Gastrocnemius medialis (tissue), 4 donors: ENCODE data around the gene AZIN2. TPM values are rescaled to one million over a fixed set of nuclear protein-coding genes. Genes with fewer than 3 reads are reported as not detected.

Source experiments
- ATAC-seq, 2 donors: fragments of 150-250 bp; one replicate each; pipeline ENCODE4 v1.9.1; 2016
- DNase-seq, 2 donors: peaks; one replicate each; pipeline ENCODE4 v3.0.0-alpha.2; 2019
- H3K27ac ChIP-seq, 4 donors: fragments of 200-600 bp; sonication (generic); 1 replicate in 1 of 4; 2 replicates in 3 of 4; pipeline ENCODE4 v1.5.1; 2016 to 2018; ENCODE audit warnings: mild to moderate bottlenecking in 2 of 4, moderate library complexity in 1 of 4
- H3K27me3 ChIP-seq, 3 donors: fragments of 200-600 bp; sonication (generic) in 2 of 3; 1 replicate in 1 of 3; 2 replicates in 2 of 3; pipeline versions ENCODE4 v1.5.1 to v1.6.0; 2016 to 2019; ENCODE audit warnings: mild to moderate bottlenecking in 1 of 3, moderate library complexity in 1 of 3
- H3K36me3 ChIP-seq, 2 donors: fragments of 200-600 bp; sonication (generic) in 1 of 2; one replicate each; pipeline ENCODE4 v1.5.1; 2017 to 2018
- H3K4me1 ChIP-seq, 2 donors: fragments of 200-600 bp; sonication (generic) in 1 of 2; one replicate each; pipeline ENCODE4 v1.5.1; 2016 to 2017; ENCODE audit warnings: mild to moderate bottlenecking in 2 of 2
- H3K4me3 ChIP-seq, 4 donors: fragments of 200-600 bp; sonication (generic) in 3 of 4; 1 replicate in 1 of 4; 2 replicates in 3 of 4; pipeline ENCODE4 v1.5.1; 2016 to 2019; ENCODE audit warnings: mild to moderate bottlenecking in 2 of 4
- H3K9me3 ChIP-seq, 3 donors: fragments of 200-600 bp; sonication (generic) in 2 of 3; 1 replicate in 1 of 3; 2 replicates in 2 of 3; pipeline ENCODE4 v1.5.1; 2016 to 2019
- CTCF ChIP-seq, 5 experiments: fragments of 450-650 bp in 3 of 5; fragments of 200-600 bp in 2 of 5; sonication (generic) in 2 of 5; IDR thresholded peaks in 4 of 5; conservative IDR thresholded peaks in 1 of 5; 1 replicate in 4 of 5; 2 replicates in 1 of 5; pipeline ENCODE4 v1.5.1; 2016 to 2019; ENCODE audit warnings: antibody characterized with exemption in 5 of 5, mild to moderate bottlenecking in 3 of 5, moderate library complexity in 3 of 5
- POLR2A ChIP-seq, 2 donors: fragments of 450-650 bp; IDR thresholded peaks; one replicate each; pipeline ENCODE4 v1.6.1; 2017; ENCODE audit warnings: antibody characterized with exemption in 2 of 2, mild to moderate bottlenecking in 2 of 2, moderate library complexity in 2 of 2
- in situ Hi-C, 4 donors: fragments of 200-750 bp; cut with MboI; loops; one replicate each; pipeline versions ENCODE4 v1.15.0 to v1.8.0; 2017; ENCODE audit warnings: low sequenced_read_pairs in 4 of 4
- intact Hi-C: fragments of 100-400 bp; cut with DNase I; formaldehyde crosslinking; loops from one replicate; pipeline ENCODE4 v1.15.1; 2023; ENCODE audit warnings: low total_unique reads
- total RNA-seq, 4 donors: library from RNA; depleted of rRNA; stranded (reverse); fragments of >200 nt; gene quantifications; one replicate each; pipeline versions ENCODE4 v1.1.0 to v1.2.3, GENCODE V29; 2016

Gene AZIN2
- total RNA-seq, 4 donors from 2014 or later = 0.52 to 3.1 (median 1.2) TPM

- H3K36me3 ChIP-seq = no peaks in the 10 kb centered on the region
- no peak for ATAC-seq
- in situ Hi-C loops = no loop called here
- TF ChIP-seq POLR2A (IDR thresholded peaks at IDR 0.05) = no peak
- TF ChIP-seq CTCF (IDR thresholded peaks at IDR 0.05 in 4 of 5, conservative IDR thresholded peaks at IDR 0.05 in 1 of 5) = no peak
- peaks cover 0 to 6% of the 10 kb centered on the region in 2 donors for H3K4me1 ChIP-seq
- no peaks in the 10 kb centered on the region for H3K9me3 ChIP-seq
- H3K4me3 ChIP-seq = no peak overlapping the region
- no peak for DNase-seq
- no peaks in the 10 kb centered on the region for H3K27me3 ChIP-seq
- intact Hi-C loops = no loop called here
- H3K27ac ChIP-seq = no peak overlapping the region
Measured at GRCh38 chr1:33165809-33166208, 84.9 kb downstream of the AZIN2 start.

DNA sequence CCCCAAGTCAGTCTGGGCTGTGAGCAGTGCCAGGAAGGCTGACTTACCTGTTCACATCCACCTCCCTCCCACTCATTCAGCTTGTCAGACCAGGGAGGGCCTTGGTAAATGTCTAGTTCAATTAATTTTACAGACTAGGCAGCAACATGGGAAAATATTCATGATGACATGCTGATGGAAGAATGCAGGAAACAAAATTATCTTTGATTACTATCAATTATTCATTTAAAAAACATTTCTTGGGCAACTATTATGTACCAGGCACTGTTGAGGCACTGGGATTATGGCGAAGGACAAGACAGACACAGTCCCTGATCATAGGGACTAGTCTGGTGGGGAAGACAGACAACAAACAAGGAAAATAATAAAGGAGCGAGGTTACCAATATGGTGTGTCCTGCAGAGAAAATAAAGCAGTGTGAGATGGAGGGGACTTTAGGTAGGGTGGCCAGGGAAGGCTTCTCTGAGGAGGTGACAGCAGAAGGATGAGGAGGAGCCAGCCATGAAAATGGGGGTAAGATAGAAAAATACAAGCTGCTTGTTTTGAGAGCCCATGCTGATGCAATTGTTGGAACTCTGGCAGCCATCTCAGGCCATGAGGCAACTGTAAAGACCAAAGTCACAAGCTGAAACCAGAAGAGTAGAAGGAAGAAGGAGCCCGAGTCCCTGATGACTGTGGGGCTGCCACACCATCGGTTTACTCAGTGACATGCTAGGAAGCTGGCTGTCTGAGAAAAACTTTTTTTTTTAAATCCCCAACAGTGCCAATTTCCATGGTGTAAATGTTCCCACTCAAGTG, 86.9 kb downstream of the AZIN2 start:
- DNase-seq (no peak), ATAC-seq (no peak)
- H3K4me1 ChIP-seq = peaks cover 4 to 13% of the 10 kb centered on the region in 2 donors
- H3K36me3 ChIP-seq = no peaks in the 10 kb centered on the region
- H3K27me3 ChIP-seq = no peaks in the 10 kb centered on the region
- no peaks in the 10 kb centered on the region for H3K9me3 ChIP-seq
- intact Hi-C loops = no loop called here
- H3K4me3 ChIP-seq = no peak overlapping the region
- no peak overlapping the region for H3K27ac ChIP-seq
- TF ChIP-seq CTCF (IDR thresholded peaks at IDR 0.05 in 4 of 5, conservative IDR thresholded peaks at IDR 0.05 in 1 of 5) (no peak), POLR2A (IDR thresholded peaks at IDR 0.05) (no peak)
- in situ Hi-C loops = no loop called here

DNA sequence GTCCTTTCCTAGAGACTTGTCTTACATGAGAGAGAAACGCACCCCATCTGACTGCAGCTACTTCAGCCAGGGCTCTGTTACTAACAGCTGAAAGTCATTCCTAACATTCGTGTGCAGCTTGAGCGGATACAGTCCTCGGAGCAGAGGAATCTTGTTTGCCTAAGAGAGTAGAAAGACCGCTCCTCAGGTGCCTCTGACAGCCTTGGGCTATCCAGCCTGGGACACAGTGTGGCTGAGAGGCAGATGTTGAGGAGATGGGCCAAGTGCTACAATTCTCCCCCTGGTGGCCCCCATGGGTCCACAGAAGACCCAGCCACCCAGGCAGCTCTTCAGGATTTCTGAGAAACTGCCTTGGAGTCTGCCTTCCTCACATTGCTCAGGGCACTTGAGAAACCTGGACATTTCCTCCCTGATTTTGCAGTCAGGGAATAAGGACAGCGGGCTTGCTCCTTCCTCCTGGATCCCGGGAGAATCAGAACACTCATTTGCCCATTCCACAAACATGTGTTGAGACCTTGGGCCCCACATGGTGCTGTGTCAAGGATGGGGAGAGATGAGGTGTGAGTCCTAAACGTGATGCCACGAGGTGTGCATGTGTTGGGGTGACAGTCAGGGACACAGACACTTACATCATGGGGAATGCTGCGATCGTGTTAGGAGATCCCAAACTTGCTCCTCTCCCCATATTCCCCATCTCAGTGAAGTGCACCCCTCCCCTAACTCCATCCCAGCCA, 87.8 kb downstream of the AZIN2 start:
- in situ Hi-C loops = no loop called here
- ATAC-seq (no peak), DNase-seq (no peak)
- H3K4me1 ChIP-seq = peaks cover 4 to 13% of the 10 kb centered on the region in 2 donors
- H3K27me3 ChIP-seq = no peaks in the 10 kb centered on the region
- intact Hi-C loops = no loop called here
- H3K9me3 ChIP-seq = no peaks in the 10 kb centered on the region
- H3K36me3 ChIP-seq = no peaks in the 10 kb centered on the region
- TF ChIP-seq POLR2A (IDR thresholded peaks at IDR 0.05) = no peak
- TF ChIP-seq CTCF (IDR thresholded peaks at IDR 0.05 in 4 of 5, conservative IDR thresholded peaks at IDR 0.05 in 1 of 5) = no peak
- no peak overlapping the region for H3K27ac ChIP-seq
- H3K4me3 ChIP-seq = no peak overlapping the region

DNA sequence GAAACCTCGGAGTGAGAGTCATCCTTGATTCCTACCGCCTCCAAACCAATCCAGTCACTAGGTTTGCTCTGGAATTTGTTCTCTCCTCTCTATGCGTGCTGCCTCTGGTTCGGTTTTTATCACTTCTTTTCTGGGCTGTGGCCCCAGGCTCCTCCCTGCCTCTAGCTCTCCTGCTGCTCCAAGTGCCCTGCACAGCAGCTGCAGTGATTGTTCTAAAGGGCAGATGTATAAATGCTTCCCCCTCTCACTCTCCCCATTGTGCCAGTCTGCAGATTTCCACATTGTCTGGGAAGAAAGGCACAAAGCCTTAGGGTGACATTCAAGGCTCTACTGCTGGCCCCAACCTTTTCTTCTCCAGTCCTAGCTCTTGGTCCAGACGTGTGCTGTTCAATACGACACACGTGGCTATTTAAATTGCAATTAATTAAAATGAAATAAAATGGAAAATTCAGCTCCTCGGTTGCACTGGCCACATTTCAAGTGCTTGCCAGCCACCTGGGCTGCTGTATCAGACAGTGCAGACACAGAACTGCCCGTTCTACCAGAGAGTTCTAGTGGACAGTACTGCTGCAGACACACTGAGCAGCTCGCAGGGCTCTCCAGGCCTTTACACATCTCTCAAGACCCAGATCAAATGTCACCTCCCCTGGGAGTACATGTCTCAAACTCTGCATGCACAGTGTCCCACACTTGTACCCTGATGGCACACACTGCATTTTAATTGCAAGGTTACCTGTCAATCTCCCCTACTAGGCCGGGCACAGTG, 88.5 kb downstream of the AZIN2 start:
- no peak overlapping the region for H3K4me3 ChIP-seq
- H3K4me1 ChIP-seq = peaks cover 4 to 13% of the 10 kb centered on the region in 2 donors
- intact Hi-C loops = no loop called here
- H3K27ac ChIP-seq = no peak overlapping the region
- no peaks in the 10 kb centered on the region for H3K9me3 ChIP-seq
- ATAC-seq = peak; percentile 19 to 67
- TF ChIP-seq POLR2A (IDR thresholded peaks at IDR 0.05) = no peak
- no peak for TF ChIP-seq CTCF (IDR thresholded peaks at IDR 0.05 in 4 of 5, conservative IDR thresholded peaks at IDR 0.05 in 1 of 5)
- in situ Hi-C loops = no loop called here
- DNase-seq = no peak
- no peaks in the 10 kb centered on the region for H3K27me3 ChIP-seq
- H3K36me3 ChIP-seq = no peaks in the 10 kb centered on the region

Other genes with a start within 250 kb of the AZIN2 start
- gene FNDC5, start 210.2 kb upstream of the AZIN2 start, total RNA-seq = 100 to 1,000 TPM in 3 of 4 donors, 10 to 100 TPM in 1; 39.6 to 274 (median 114) TPM
- gene HPCA, start 194.7 kb upstream of the AZIN2 start, total RNA-seq = not detected
- 1 to 10 TPM; 4.0 to 7.0 (median 4.8) TPM for gene TMEM54, start 179.8 kb upstream of the AZIN2 start, total RNA-seq
- gene RNF19B, start 116.3 kb upstream of the AZIN2 start, total RNA-seq = 10 to 100 TPM; 22.7 to 34.4 (median 28.6) TPM
- gene AK2, start 44.3 kb upstream of the AZIN2 start, total RNA-seq = 100 to 1,000 TPM; 125 to 261 (median 152) TPM
- 10 to 100 TPM in 1 of 4 donors, 1 to 10 TPM in 3; 3.3 to 10.8 (median 7.4) TPM for gene TRIM62, start 100.9 kb downstream of the AZIN2 start, total RNA-seq
- gene ZNF362, start 175.3 kb downstream of the AZIN2 start, total RNA-seq = 10 to 100 TPM in 3 of 4 donors, 1 to 10 TPM in 1; 6.4 to 19.2 (median 17.7) TPM
- gene A3GALT2, start 239.9 kb downstream of the AZIN2 start, total RNA-seq = not detected